MM.1S (cell line): Measurements from ENCODE around the gene OTOP2.
A peak's percentile ranks its signal among the peaks of the same experiment; 100 is the strongest.

Source experiments
- DNase-seq: peaks from one replicate; pipeline ENCODE4 v3.0.0-alpha.2; 2015
- H2AFZ ChIP-seq: fragments of 300-600 bp; sonication (generic); 2 replicates; pipeline ENCODE4 v1.6.0; 2016; ENCODE audit warnings: antibody characterized with exemption, low read length
- H3F3A ChIP-seq: fragments of 300-600 bp; sonication (generic); 2 replicates; pipeline ENCODE4 v1.6.1; 2016; ENCODE audit warnings: mild to moderate bottlenecking, antibody characterized with exemption, low read length, moderate library complexity, mixed read lengths; ENCODE audit not compliant: insufficient read depth
- H3K27ac ChIP-seq: fragments of 300-600 bp; sonication (generic); 2 replicates; pipeline ENCODE4 v1.5.1; 2016; ENCODE audit warnings: mild to moderate bottlenecking, low read length
- H3K27me3 ChIP-seq: fragments of 300-600 bp; sonication (generic); replicated peaks from 2 replicates; pipeline ENCODE4 v1.6.0; 2016; ENCODE audit warnings: low read length; ENCODE audit not compliant: insufficient read depth
- H3K36me3 ChIP-seq: fragments of 300-600 bp; sonication (generic); replicated peaks from 2 replicates; pipeline ENCODE4 v1.6.1; 2016; ENCODE audit warnings: mild to moderate bottlenecking, low read length, mixed read lengths; ENCODE audit not compliant: insufficient read depth
- H3K4me1 ChIP-seq: fragments of 300-600 bp; sonication (generic); 2 replicates; pipeline ENCODE4 v1.6.1; 2016; ENCODE audit warnings: low read length, mixed read lengths
- H3K4me2 ChIP-seq: fragments of 300-600 bp; sonication (generic); 2 replicates; pipeline ENCODE4 v1.6.0; 2016; ENCODE audit warnings: low read depth, low read length
- H3K4me3 ChIP-seq: fragments of 300-600 bp; sonication (generic); 2 replicates; pipeline ENCODE4 v1.5.1; 2016; ENCODE audit warnings: low read length, mixed read lengths
- H3K79me2 ChIP-seq: fragments of 300-600 bp; sonication (generic); 2 replicates; pipeline ENCODE4 v1.6.1; 2016; ENCODE audit warnings: mixed run types, low read length, mixed read lengths
- H3K9ac ChIP-seq: fragments of 300-600 bp; sonication (generic); 2 replicates; pipeline ENCODE4 v1.6.1; 2016; ENCODE audit warnings: low read length, mixed read lengths
- H3K9me2 ChIP-seq: fragments of 300-600 bp; sonication (generic); replicated peaks from 2 replicates; pipeline ENCODE4 v1.6.1; 2016; ENCODE audit warnings: mild to moderate bottlenecking, low read length, mixed read lengths; ENCODE audit not compliant: insufficient read depth
- H3K9me3 ChIP-seq: fragments of 300-600 bp; sonication (generic); replicated peaks from 2 replicates; pipeline ENCODE4 v1.6.1; 2016; ENCODE audit warnings: mild to moderate bottlenecking, low read length, mixed read lengths; ENCODE audit not compliant: insufficient read depth
- H4K20me1 ChIP-seq: fragments of 300-600 bp; sonication (generic); 2 replicates; pipeline ENCODE4 v1.6.1; 2016; ENCODE audit warnings: mild to moderate bottlenecking, low read length, moderate library complexity, mixed read lengths; ENCODE audit not compliant: insufficient read depth
- EZH2 ChIP-seq: fragments of 300-600 bp; sonication (generic); optimal IDR thresholded peaks from 2 replicates; pipeline ENCODE3; 2017; ENCODE audit warnings: low read depth, mild to moderate bottlenecking, antibody characterized with exemption, low read length, mixed read lengths
- EZH2phosphoT487 ChIP-seq: fragments of 300-600 bp; sonication (generic); IDR thresholded peaks from 2 replicates; pipeline ENCODE4 v1.6.1; 2018; ENCODE audit warnings: antibody characterized with exemption, low read length
- TF ChIP-seq, protein P1 (sequence below): fragments of 300-600 bp; sonication (generic); IDR thresholded peaks from 2 replicates; pipeline ENCODE4 v1.5.1; 2016; ENCODE audit warnings: antibody characterized with exemption, low read length, mixed read lengths

OTOP2 gene

DNA sequence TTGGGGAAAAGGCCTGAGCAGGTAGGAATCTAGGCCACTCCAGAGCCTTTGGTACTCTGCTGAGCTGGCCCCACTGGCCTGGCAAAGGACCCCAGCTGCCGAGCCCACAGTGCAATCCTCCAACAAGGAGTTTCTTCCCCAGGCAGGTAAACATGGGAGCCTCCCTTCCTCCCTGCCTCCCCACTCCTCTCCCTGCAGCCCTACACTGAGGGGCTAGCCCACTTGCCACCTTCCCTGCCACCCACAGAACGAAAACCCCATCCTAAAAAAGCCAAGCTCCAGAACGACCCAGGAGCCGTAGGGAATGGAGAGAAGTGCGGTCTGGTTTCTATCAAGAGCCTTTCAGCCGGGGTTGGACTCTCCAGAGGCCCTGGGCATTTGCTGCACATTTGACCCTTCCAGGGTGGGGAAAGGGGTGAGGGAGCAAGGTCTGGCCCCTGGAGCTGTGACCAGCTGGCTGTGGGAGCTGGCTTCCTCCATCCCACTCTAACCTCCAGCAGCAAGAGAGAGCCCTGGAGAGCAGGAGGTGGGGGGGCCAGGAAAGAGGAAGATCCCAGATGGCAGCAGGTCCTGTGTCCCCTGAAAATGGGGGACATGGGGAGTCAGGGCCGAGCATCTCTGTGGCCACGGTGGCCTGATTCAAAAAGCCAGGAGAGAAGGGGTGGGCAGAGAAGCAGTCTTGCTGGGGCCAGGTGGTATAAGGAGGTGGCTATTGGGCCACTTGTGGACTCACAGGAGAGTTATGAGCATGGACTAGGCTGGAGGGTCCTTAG lies 47.2 kb downstream of the OTOP2 start:
- Histone ChIP-seq H3K79me2 (no peaks in the 10 kb centered on the region), H4K20me1 (no peaks in the 10 kb centered on the region), H3K9me2 (no peaks in the 10 kb centered on the region), H3K27me3 (peaks cover 46% of the 10 kb centered on the region), H3K36me3 (no peaks in the 10 kb centered on the region), H2AFZ (no peak overlapping the region), H3K9ac (no peak overlapping the region), H3K4me1 (no peaks in the 10 kb centered on the region; the same call in 1 of the 2 replicates), H3F3A (no peaks in the 10 kb centered on the region), H3K9me3 (no peaks in the 10 kb centered on the region), H3K4me3 (no peak overlapping the region), H3K27ac (no peak overlapping the region), H3K4me2 (no peak overlapping the region)
- DNase-seq: no peak
- no peak for TF ChIP-seq EZH2phosphoT487
- no peak for TF ChIP-seq EZH2
- TF ChIP-seq, protein P1, sequence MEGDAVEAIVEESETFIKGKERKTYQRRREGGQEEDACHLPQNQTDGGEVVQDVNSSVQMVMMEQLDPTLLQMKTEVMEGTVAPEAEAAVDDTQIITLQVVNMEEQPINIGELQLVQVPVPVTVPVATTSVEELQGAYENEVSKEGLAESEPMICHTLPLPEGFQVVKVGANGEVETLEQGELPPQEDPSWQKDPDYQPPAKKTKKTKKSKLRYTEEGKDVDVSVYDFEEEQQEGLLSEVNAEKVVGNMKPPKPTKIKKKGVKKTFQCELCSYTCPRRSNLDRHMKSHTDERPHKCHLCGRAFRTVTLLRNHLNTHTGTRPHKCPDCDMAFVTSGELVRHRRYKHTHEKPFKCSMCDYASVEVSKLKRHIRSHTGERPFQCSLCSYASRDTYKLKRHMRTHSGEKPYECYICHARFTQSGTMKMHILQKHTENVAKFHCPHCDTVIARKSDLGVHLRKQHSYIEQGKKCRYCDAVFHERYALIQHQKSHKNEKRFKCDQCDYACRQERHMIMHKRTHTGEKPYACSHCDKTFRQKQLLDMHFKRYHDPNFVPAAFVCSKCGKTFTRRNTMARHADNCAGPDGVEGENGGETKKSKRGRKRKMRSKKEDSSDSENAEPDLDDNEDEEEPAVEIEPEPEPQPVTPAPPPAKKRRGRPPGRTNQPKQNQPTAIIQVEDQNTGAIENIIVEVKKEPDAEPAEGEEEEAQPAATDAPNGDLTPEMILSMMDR: no peak

DNA sequence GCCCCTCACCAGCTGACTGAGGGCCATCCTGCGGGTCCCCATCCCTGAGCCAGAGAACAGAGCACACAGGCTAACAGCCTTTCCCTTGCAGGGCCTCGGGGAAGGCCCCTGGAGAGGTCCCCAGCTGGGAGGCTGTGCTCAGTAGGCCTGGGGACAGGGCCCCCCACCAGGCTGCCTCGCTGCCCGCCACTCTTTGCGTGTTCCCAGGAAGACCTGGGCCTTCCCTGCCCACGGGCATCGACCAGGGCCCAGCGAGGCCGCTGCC lies 47.7 kb downstream of the OTOP2 start:
- Histone ChIP-seq H3K36me3 (no peaks in the 10 kb centered on the region), H2AFZ (no peak overlapping the region), H3K4me3 (no peak overlapping the region), H3K9me3 (no peaks in the 10 kb centered on the region), H3F3A (no peaks in the 10 kb centered on the region), H3K9ac (no peak overlapping the region), H3K9me2 (no peaks in the 10 kb centered on the region), H3K27me3 (peaks cover 47% of the 10 kb centered on the region), H3K79me2 (no peaks in the 10 kb centered on the region), H3K4me2 (no peak overlapping the region), H4K20me1 (no peaks in the 10 kb centered on the region), H3K4me1 (no peaks in the 10 kb centered on the region; the same call in 1 of the 2 replicates), H3K27ac (no peak overlapping the region)
- no peak for DNase-seq
- TF ChIP-seq EZH2phosphoT487 (no peak), EZH2 (no peak)
- TF ChIP-seq, protein P1: no peak

DNA sequence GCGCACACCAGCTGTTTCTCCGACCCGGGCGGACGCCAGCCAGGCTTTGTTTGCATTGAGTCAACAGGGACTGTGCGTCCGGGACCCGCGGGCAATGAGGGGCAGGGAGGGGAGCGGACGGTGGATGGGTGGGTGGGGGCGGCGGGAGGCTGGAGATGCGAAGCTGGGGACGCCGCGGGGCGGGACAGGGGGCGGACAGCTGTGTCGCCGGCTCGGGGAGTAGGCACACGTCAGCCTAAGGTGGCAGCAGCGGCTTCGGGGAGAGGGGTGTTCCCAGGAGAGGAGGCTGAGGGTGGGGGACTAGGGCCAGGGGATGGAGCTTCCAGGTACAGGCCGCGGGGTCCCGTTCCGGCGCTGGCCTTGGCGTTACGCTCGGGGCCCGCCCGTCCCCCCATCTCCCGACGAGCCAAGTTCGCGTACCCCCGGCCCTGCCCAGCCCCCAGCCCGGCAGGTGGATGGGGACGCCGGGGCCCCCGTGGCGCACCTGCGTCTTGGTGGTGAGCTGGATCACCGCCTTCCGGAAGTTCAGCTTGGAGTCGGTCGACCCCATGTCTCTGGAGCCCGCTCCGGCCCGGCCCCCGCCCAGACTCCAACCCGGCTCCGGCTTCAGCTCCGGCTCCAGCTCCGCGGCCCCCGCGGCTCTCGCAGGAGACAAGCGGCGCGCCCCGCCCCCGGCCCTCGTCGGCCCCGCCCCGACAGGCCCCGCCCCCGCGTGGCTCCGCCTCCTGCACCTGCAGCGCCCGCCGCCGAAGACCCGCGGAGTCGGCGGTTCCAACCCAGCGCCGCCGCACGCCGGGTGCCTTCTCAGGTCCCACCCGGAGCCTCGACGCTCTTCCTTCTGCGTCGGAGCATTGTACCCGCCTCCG lies 48.3 kb downstream of the OTOP2 start, which contains the start of gene HID1:
TSS of gene HID1 (minus strand) at position 653 of the 866 bp plus-strand sequence. CDS start at position 550, 103 bp downstream.
- H3K27ac ChIP-seq: no peak within 1 kb of the TSS
- TF ChIP-seq, protein P1: no peak
- no peak for TF ChIP-seq EZH2
- no peaks in the 10 kb centered on the region; the same call in 1 of the 2 replicates for H3K4me1 ChIP-seq
- peak within 1 kb of the TSS; percentile 85 for H3K4me2 ChIP-seq
- peak within 1 kb of the TSS; percentile 51 for H2AFZ ChIP-seq
- DNase-seq: peak; percentile 71
- peaks cover 49% of the 10 kb centered on the region for H3K27me3 ChIP-seq
- no peaks in the 10 kb centered on the region for H3K9me3 ChIP-seq
- H3K9ac ChIP-seq: no peak within 1 kb of the TSS; the same call in 1 of the 2 replicates
- no peaks in the 10 kb centered on the region for H3K36me3 ChIP-seq
- no peaks in the 10 kb centered on the region for H3K79me2 ChIP-seq
- peak within 1 kb of the TSS; percentile 58 for H3K4me3 ChIP-seq
- no peaks in the 10 kb centered on the region for H3F3A ChIP-seq
- H4K20me1 ChIP-seq: no peaks in the 10 kb centered on the region
- H3K9me2 ChIP-seq: no peaks in the 10 kb centered on the region
